GM10248 (cell line): ENCODE results near the gene CNGA3.
"Not testable (repeated sequence)": the region's sequence is repeated elsewhere in the genome, so short reads cannot be mapped to it uniquely, and the experiment has no call there.

Experiments used
- CTCF ChIA-PET: fragments of 300-600 bp; sonication (Branson Sonifier 250); formaldehyde crosslinking; extraction: SDS; loops from one replicate; lab custom pipeline; 2021; ENCODE audit warnings: antibody characterized with exemption; lab: Yijun Ruan, JAX
- POLR2A ChIA-PET: fragments of 350-650 bp; sonication (Branson Sonifier 250); formaldehyde crosslinking; extraction: SDS; loops from one replicate; lab custom pipeline; 2020; ENCODE audit warnings: antibody characterized with exemption; lab: Yijun Ruan, JAX
- DNase-seq: peaks from one replicate; pipeline ENCODE4 v3.0.0; 2012; ENCODE audit errors: extremely low spot score
- CTCF ChIP-seq: IDR thresholded peaks from 2 replicates; pipeline ENCODE4 v1.5.1; 2012; ENCODE audit warnings: mild to moderate bottlenecking, low read depth; ENCODE audit errors: extremely low read depth, missing control alignments, control extremely low read depth

Gene CNGA3

DNA sequence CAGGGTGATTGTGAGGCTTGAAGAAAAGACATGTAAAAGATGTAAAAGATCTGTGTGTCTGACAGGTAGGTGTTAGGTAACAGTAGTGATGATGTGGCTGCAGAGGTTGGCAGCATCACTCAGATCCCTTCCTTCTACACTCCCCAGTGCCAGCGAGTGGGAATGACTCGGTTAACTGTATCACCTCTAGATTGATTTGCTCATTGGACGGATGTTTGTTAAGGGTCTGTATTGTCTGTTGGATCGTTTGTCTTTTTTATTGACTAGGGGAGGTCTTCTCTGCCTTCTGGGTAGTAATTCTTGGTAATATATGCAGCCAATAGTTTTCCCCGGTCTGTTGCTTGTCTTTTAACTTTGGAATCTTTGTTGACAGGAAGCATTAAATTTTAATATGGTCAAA, 44.8 kb upstream of the CNGA3 start:
- CTCF ChIA-PET: no interaction called here

GRCh38 chr2:98307131-98307696, 39.0 kb upstream of the CNGA3 start:
- DNase-seq, POLR2A ChIA-PET: not testable (repeated sequence)
- CTCF ChIA-PET: interaction anchor here (2.1 kb wide), 1 partner anchor 11 kb away, joined by 6 read pairs; no protein-coding TSS in a partner anchor

More for the DNA sequence above, 44.8 kb upstream of the CNGA3 start:
- TF ChIP-seq CTCF: no peak
- POLR2A ChIA-PET: no interaction called here
- no peak for DNase-seq

- no peak for TF ChIP-seq CTCF
- POLR2A ChIA-PET: no interaction called here
- CTCF ChIA-PET: interaction anchor here (0.7 kb wide), 1 partner anchor 77 kb away, joined by 3 read pairs; no protein-coding TSS in a partner anchor
- DNase-seq: no peak
Observed at GRCh38 chr2:98308068-98308467, 38.2 kb upstream of the CNGA3 start.

DNA sequence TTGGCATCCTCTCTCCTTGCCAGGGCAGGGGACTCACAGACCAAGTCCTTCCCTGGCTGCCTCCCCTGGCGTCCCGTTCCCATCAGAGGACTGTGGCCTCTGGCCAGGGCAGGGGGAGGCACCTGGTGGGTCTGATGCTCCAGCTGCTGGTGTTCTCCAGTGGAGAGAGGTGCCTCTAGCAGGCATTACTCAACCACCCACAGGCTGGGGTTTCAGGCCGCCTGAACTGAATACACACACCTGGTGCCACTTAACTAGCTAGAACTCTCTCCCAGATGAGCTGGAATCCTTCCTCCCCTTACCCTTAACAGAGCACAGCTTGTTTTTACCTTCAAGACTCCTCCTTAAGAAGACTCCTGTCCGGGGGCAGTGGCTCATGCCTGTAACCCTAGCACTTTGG, 37.7 kb upstream of the CNGA3 start:
- no peak for TF ChIP-seq CTCF
- POLR2A ChIA-PET: no interaction called here
- no peak for DNase-seq
- CTCF ChIA-PET: no interaction called here

DNA sequence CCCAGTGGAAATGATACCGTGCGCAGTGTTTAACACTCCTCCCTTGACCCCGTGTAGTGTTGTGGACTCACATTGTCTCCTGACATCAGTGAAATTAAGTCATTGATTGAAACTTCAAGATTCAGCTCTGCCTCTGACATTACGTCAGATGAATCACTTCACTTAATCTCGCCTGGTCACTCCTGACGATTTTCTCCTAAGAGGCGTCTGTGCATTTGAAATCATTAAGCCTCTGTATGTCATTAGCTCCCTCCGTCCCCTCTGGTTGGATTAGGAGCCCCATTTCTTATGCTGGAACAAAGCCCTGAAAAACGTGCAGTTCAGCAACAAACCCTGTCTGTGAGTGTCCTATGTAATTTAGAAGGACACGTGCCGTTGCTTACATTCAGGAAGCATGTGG, 36.7 kb upstream of the CNGA3 start:
- no peak for DNase-seq
- ChIA-PET CTCF (no interaction called here), POLR2A (no interaction called here)
- TF ChIP-seq CTCF: no peak

- DNase-seq: no peak
- POLR2A ChIA-PET: no interaction called here
- CTCF ChIA-PET: no interaction called here
- no peak for TF ChIP-seq CTCF
Observed at GRCh38 chr2:98310010-98310409, 36.2 kb upstream of the CNGA3 start.

DNA sequence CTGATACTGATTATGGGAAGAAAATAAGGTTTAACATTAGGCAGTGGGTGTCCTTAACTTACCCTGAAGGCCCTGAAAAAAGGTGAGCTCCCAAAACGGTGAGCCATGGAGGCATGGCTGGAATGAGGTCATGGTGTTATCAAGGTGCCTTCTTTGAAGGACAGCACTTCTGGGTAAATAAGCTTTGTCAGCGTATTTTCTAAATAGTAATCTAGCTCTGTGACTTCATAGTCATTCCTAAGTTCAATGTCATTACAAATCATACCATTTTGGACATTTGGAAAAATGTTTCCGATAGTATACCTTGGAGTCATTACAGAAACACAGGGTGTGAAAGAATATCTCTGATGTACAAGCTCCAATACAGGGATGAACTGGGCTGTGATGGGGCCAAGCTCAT, 35.2 kb upstream of the CNGA3 start:
- no peak for DNase-seq
- TF ChIP-seq CTCF: no peak
- CTCF ChIA-PET: interaction anchor here (1.0 kb wide), 1 partner anchor 11 kb away, joined by 3 read pairs; no protein-coding TSS in a partner anchor
- POLR2A ChIA-PET: no interaction called here
